Pancreas (tissue), 10 donors: Measurements from ENCODE around the gene TRAF2. TPM values are rescaled to one million over a fixed set of nuclear protein-coding genes. Genes with fewer than 3 reads are reported as not detected.

Experiments used
- ATAC-seq, 4 donors: fragments of 200-7000 bp; cut with Tn5 transposase; one replicate each; pipeline versions ENCODE4 v1.8.0 to v1.9.1; 2020; ENCODE audit warnings: mild to moderate bottlenecking in 4 of 4, moderate library complexity in 4 of 4
- DNase-seq, 6 donors: peaks; one replicate each; pipeline ENCODE4 v3.0.0-alpha.2; 2020
- FAIRE-seq: peaks from 2 replicates; lab custom pipeline; 2012; peaks lifted over from hg19 to GRCh38; lab: Jason Lieb, UNC
- H3K27ac ChIP-seq, 4 donors: fragments of 200-600 bp; sonication (generic); 1 replicate in 3 of 4; 2 replicates in 1 of 4; pipeline versions ENCODE4 v1.5.0 to v1.8.0; 2020
- H3K27me3 ChIP-seq, 4 donors: fragments of 200-600 bp; one replicate each; pipeline ENCODE4 v1.8.0; 2021
- H3K36me3 ChIP-seq, 3 donors: fragments of 200-600 bp; sonication (generic) in 1 of 3; one replicate each; pipeline versions ENCODE4 v1.5.0 to v1.8.0; 2020 to 2021
- H3K4me1 ChIP-seq, 3 donors: fragments of 200-600 bp; one replicate each; pipeline ENCODE4 v1.8.0; 2021
- H3K4me3 ChIP-seq, 4 donors: fragments of 200-600 bp; sonication (generic) in 2 of 4; one replicate each; pipeline versions ENCODE4 v1.5.0 to v1.8.0; 2020 to 2021
- H3K9me3 ChIP-seq, 4 donors: fragments of 200-600 bp; one replicate each; pipeline ENCODE4 v1.8.0; 2021
- CTCF ChIP-seq, 4 donors: fragments of 200-600 bp; sonication (generic) in 3 of 4; IDR thresholded peaks; one replicate each; pipeline versions ENCODE4 v1.5.0 to v1.8.0; 2021; ENCODE audit warnings: antibody characterized with exemption in 4 of 4
- WGBS, 2 donors: extraction: QIAGEN DNeasy Blood & Tissue Kit; methylation state at CpG; one replicate each; pipeline ENCODE4 v1.1.7; 2013; 5-methylcytosine and 5-hydroxymethylcytosine counted together
- intact Hi-C, 3 donors: fragments of 100-400 bp; cut with DNase I; formaldehyde crosslinking; loops; one replicate each; pipeline versions ENCODE4 v1.11.1 to v1.14.2; 2022
- polyA plus RNA-seq, 2 donors: library from polyadenylated mRNA; stranded (reverse); fragments of 200-250 nt; gene quantifications; one replicate each; pipeline ENCODE4 v1.2.3, GENCODE V29; 2013
- total RNA-seq, 6 donors: library from RNA; stranded (reverse); fragmentation: NEBNext Ultra II Directional in 4 of 6; extraction: Animal tissue kit (Norgen Biotek cat#: 25700) in 4 of 6; gene quantifications; one replicate each; pipeline versions ENCODE4 v1.2.1 to v1.2.4, GENCODE V29; 2021 to 2023
- donor health status: healthy with polysubstance abuse.
- donor health status: DM: no; HTN: no; CAD: no; lungs with moderate emphysema.
- donor health status: DM: no; HTN: no; CAD: no.
- donor health status: control.
- donor health status: control.
- donor health status: Bipolar disorder and iron deficiency.
- donor health status: DM: yes; HTN: yes; CAD: no.
- donor health status: DM: no; HTN: no; CAD: no.
- donor health status: DM: no; HTN: no; CAD: no.
- donor health status: DM: yes; HTN: yes; CAD: no.

TRAF2 gene
- total and polyA plus RNA-seq, 8 donors = 4.8 to 14.4 (median 8.2) TPM

GRCh38 chr9:136969774-136970173 lies 83.5 kb downstream of the TRAF2 start:
- Histone ChIP-seq H3K27me3 (no peaks in the 10 kb centered on the region), H3K4me1 (peaks cover 0 to 5% (median 4%) of the 10 kb centered on the region in 3 donors), H3K4me3 (no peak overlapping the region), H3K9me3 (no peaks in the 10 kb centered on the region), H3K36me3 (no peaks in the 10 kb centered on the region), H3K27ac (no peak overlapping the region)
- ATAC-seq = no peak
- intact Hi-C loops = no loop called here
- WGBS, 2 donors = 72 to 75% methylated on average over 5 of the region's 5 CpGs
- FAIRE-seq = no peak
- TF ChIP-seq CTCF (IDR thresholded peaks at IDR 0.05) = no peak
- DNase-seq = no peak

DNA sequence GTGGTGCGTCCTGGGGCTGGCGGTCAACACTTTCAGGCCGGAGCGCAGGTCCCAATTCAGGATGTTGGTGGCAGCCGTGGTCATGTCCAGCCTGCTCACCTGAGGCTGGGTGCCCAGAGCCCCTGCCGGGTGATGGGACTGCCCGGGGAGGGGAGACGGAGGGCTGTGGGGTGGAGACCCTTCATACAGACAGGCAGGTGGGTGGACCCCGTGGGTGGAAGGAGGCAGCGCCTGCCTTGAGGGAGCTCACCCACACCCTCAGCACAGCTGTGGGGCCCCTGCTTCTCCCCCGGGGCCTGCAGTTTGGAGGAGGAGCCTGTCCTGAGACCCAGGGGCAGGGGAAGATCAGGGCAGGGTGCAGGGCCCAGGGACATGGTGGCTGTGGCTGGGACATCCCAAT lies 84.0 kb downstream of the TRAF2 start:
- FAIRE-seq (no peak), ATAC-seq (no peak), DNase-seq (no peak)
- H3K27me3 ChIP-seq = no peaks in the 10 kb centered on the region
- H3K36me3 ChIP-seq = no peaks in the 10 kb centered on the region
- peaks cover 0 to 5% (median 4%) of the 10 kb centered on the region in 3 donors for H3K4me1 ChIP-seq
- no peak overlapping the region for H3K27ac ChIP-seq
- intact Hi-C loops = no loop called here
- no peak overlapping the region for H3K4me3 ChIP-seq
- TF ChIP-seq CTCF (IDR thresholded peaks at IDR 0.05) = no peak
- H3K9me3 ChIP-seq = no peaks in the 10 kb centered on the region
- WGBS, 2 donors = 84 to 88% methylated on average over 10 to 11 of the region's 11 CpGs

GRCh38 chr9:136971746-136972145 lies 85.4 kb downstream of the TRAF2 start:
- Histone ChIP-seq H3K27ac (no peak overlapping the region), H3K27me3 (no peaks in the 10 kb centered on the region), H3K4me3 (no peak overlapping the region), H3K4me1 (no peaks in the 10 kb centered on the region), H3K9me3 (no peaks in the 10 kb centered on the region), H3K36me3 (no peaks in the 10 kb centered on the region)
- 72 to 76% methylated on average over 13 to 14 of the region's 14 CpGs for WGBS, 2 donors
- no peak for DNase-seq
- ATAC-seq = no peak
- intact Hi-C loops = no loop called here
- no peak for FAIRE-seq
- TF ChIP-seq CTCF (IDR thresholded peaks at IDR 0.05) = no peak

DNA sequence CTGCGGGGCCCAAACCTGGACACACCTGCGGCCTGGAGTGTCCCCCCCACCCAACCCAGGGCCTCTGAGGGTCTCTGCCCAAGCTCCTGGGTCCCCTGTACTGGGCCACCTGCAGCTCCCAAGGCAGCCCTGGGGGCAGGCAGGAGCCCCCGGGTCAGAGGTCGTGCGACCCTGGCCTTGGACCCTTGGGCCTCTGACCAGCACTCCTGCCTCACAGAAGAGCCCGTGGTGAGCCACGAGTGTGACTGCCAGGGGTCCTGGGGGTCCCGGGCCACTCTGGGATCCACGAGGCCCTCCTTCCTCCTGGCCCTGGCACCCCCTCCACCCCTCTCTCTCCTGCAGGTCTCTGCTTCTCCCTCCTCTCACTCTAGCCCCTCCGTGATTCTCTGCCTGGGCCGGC lies 86.0 kb downstream of the TRAF2 start:
- ATAC-seq = no peak
- Histone ChIP-seq H3K4me3 (no peak overlapping the region), H3K27me3 (no peaks in the 10 kb centered on the region), H3K27ac (no peak overlapping the region), H3K36me3 (no peaks in the 10 kb centered on the region), H3K9me3 (no peaks in the 10 kb centered on the region), H3K4me1 (no peaks in the 10 kb centered on the region)
- DNase-seq = no peak
- intact Hi-C loops = no loop called here
- WGBS, 2 donors = 73 to 75% methylated on average over 9 to 11 of the region's 11 CpGs
- FAIRE-seq = no peak
- TF ChIP-seq CTCF (IDR thresholded peaks at IDR 0.05) = no peak

DNA sequence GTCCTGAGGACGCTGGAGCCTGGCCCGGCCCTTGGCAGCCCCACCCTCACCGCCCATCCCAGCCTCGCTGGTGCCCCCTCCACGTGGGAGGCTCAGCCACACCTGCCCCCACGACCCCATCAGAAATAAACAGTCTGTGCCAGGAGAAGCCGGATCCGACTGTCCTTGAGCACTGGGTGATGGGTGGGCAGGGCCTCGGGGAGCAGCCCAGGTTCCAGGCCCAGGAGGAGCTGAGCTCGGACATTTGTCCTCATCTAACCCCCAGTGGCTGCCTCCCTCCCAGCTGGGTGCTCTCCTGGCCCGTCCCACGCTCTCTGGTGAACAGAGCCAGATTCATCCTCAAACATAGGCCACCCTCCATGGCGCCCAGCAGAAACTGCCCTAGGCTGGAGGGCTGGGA lies 86.4 kb downstream of the TRAF2 start:
- H3K4me3 ChIP-seq = no peak overlapping the region
- H3K9me3 ChIP-seq = no peaks in the 10 kb centered on the region
- no peak overlapping the region for H3K27ac ChIP-seq
- intact Hi-C loops = no loop called here
- no peak for TF ChIP-seq CTCF (IDR thresholded peaks at IDR 0.05)
- H3K27me3 ChIP-seq = no peaks in the 10 kb centered on the region
- DNase-seq (no peak), FAIRE-seq (no peak), ATAC-seq (no peak)
- WGBS, 2 donors = 49 to 50% methylated on average over 13 of the region's 13 CpGs
- no peaks in the 10 kb centered on the region for H3K4me1 ChIP-seq
- no peaks in the 10 kb centered on the region for H3K36me3 ChIP-seq
